Spleen (tissue), 11 donors: ENCODE data around the gene EPB41. TPM values are rescaled to one million over a fixed set of nuclear protein-coding genes. Genes with fewer than 3 reads are reported as not detected.
"Not testable (repeated sequence)": the region's sequence is repeated elsewhere in the genome, so short reads cannot be mapped to it uniquely, and the experiment has no call there.

Experiments used
- DNase-seq: peaks from one replicate; pipeline ENCODE4 v3.0.0-alpha.2; 2020
- H3K27ac ChIP-seq, 8 donors: fragments of 200-600 bp; sonication (generic) in 7 of 8; 1 replicate in 4 of 8; 2 replicates in 4 of 8; pipeline versions ENCODE4 v1.5.0 to v1.8.0; 2016 to 2021; ENCODE audit warnings: inconsistent platforms in 4 of 8, mild to moderate bottlenecking in 4 of 8, moderate library complexity in 1 of 8
- H3K27me3 ChIP-seq, 7 donors: fragments of 200-600 bp; sonication (generic) in 6 of 7; replicated peaks in 1 of 7; 1 replicate in 4 of 7; 2 replicates in 3 of 7; pipeline versions ENCODE4 v1.5.0 to v1.8.0; 2016 to 2021; ENCODE audit warnings: inconsistent platforms in 3 of 7, mild to moderate bottlenecking in 1 of 7
- H3K36me3 ChIP-seq, 6 donors: fragments of 200-600 bp; sonication (generic) in 5 of 6; 1 replicate in 4 of 6; 2 replicates in 2 of 6; pipeline versions ENCODE4 v1.5.0 to v1.8.0; 2016 to 2021; ENCODE audit warnings: inconsistent platforms in 2 of 6
- H3K4me1 ChIP-seq, 6 donors: fragments of 200-600 bp; sonication (generic) in 5 of 6; 1 replicate in 3 of 6; 2 replicates in 3 of 6; pipeline versions ENCODE4 v1.5.0 to v1.8.0; 2016 to 2021; ENCODE audit warnings: inconsistent platforms in 3 of 6
- H3K4me3 ChIP-seq, 8 donors: fragments of 200-600 bp; sonication (generic) in 7 of 8; 1 replicate in 4 of 8; 2 replicates in 4 of 8; pipeline versions ENCODE4 v1.5.0 to v1.8.0; 2016 to 2021; ENCODE audit warnings: inconsistent platforms in 4 of 8, mild to moderate bottlenecking in 4 of 8, moderate library complexity in 2 of 8
- H3K9me3 ChIP-seq, 8 donors: fragments of 200-600 bp; sonication (generic) in 7 of 8; 1 replicate in 4 of 8; 2 replicates in 4 of 8; pipeline versions ENCODE4 v1.5.0 to v1.8.0; 2016 to 2021; ENCODE audit warnings: inconsistent platforms in 4 of 8
- CTCF ChIP-seq, 11 experiments: fragments of 200-600 bp in 7 of 11; fragments of 450-650 bp in 4 of 11; sonication (generic) in 4 of 11; IDR thresholded peaks in 8 of 11; conservative IDR thresholded peaks in 3 of 11; 1 replicate in 7 of 11; 2 replicates in 4 of 11; pipeline versions ENCODE4 v1.4.0 to v1.8.0; 2016 to 2021; ENCODE audit warnings: antibody characterized with exemption in 11 of 11, inconsistent platforms in 4 of 11, mild to moderate bottlenecking in 1 of 11
- POLR2A ChIP-seq, 3 donors: fragments of 450-650 bp; IDR thresholded peaks; one replicate each; pipeline ENCODE4 v1.5.1; 2017; ENCODE audit warnings: antibody characterized with exemption in 3 of 3, mild to moderate bottlenecking in 1 of 3
- POLR2AphosphoS5 ChIP-seq, 3 donors: sonication (generic); formaldehyde crosslinking; IDR thresholded peaks; one replicate each; pipeline ENCODE4 v1.5.1; 2017; ENCODE audit warnings: antibody characterized with exemption in 3 of 3
- WGBS, 5 donors: extraction: QIAGEN DNeasy Blood & Tissue Kit in 3 of 5; methylation state at CpG; one replicate each; pipeline versions ENCODE4 v1.1.5 to v1.1.7; 2013 to 2018; 5-methylcytosine and 5-hydroxymethylcytosine counted together
- intact Hi-C: fragments of 100-400 bp; cut with DNase I; formaldehyde crosslinking; loops from one replicate; pipeline ENCODE4 v1.15.0; 2023; ENCODE audit warnings: low total_unique reads
- polyA plus RNA-seq, 3 donors: library from polyadenylated mRNA; stranded (reverse); fragments of 200-250 nt; gene quantifications; one replicate each; pipeline ENCODE4 v1.2.1, GENCODE V29; 2013
- total RNA-seq, 7 donors: library from RNA; depleted of rRNA in 3 of 7; stranded (reverse); fragments of >200 nt in 3 of 7; fragmentation: NEBNext Ultra II Directional in 4 of 7; extraction: Animal tissue kit (Norgen Biotek cat#: 25700) in 4 of 7; gene quantifications; one replicate each; pipeline versions ENCODE4 v1.1.0 to v1.2.1, GENCODE V29; 2016 to 2021
- donor health status: healthy with polysubstance abuse.
- donor health status: DM: no; HTN: no; CAD: no; lungs with moderate emphysema.
- donor health status: DM: no; HTN: no; CAD: no.
- donor health status: Bipolar disorder and iron deficiency.
- donor health status: healthy.
- donor health status: DM: no; HTN: no; CAD: no.
- donor health status: DM: yes; HTN: yes; CAD: no.

Gene EPB41
- total and polyA plus RNA-seq, 10 donors, result 6.3 to 156 (median 58.8) TPM

- 65 to 80% (median 76%) methylated on average over 1 of the region's 1 CpG for WGBS, 5 donors
- TF ChIP-seq POLR2A (IDR thresholded peaks at IDR 0.05) (no peak), CTCF (IDR thresholded peaks at IDR 0.05 in 8 of 11, conservative IDR thresholded peaks at IDR 0.05 in 3 of 11) (peak; percentile 39 to 84 (median 71))
- H3K27me3 ChIP-seq, result no peaks in the 10 kb centered on the region
- DNase-seq, result no peak
- no peaks in the 10 kb centered on the region for H3K9me3 ChIP-seq
- peaks cover 0 to 88% (median 34%) of the 10 kb centered on the region in 6 donors for H3K36me3 ChIP-seq
- no peak overlapping the region for H3K27ac ChIP-seq
- no peaks in the 10 kb centered on the region for H3K4me1 ChIP-seq
- no peak overlapping the region for H3K4me3 ChIP-seq
- intact Hi-C loops, result loop anchor here (2.0 to 10.0 kb wide), 2 partner anchors 151 to 171 kb away; no protein-coding TSS in a partner anchor
Measured at GRCh38 chr1:29033829-29034466, 119.6 kb downstream of the EPB41 start.

- WGBS, 5 donors, result 82 to 94% (median 90%) methylated on average over 6 of the region's 6 CpGs
- H3K36me3 ChIP-seq, result peaks cover 0 to 86% (median 34%) of the 10 kb centered on the region in 6 donors
- no peak overlapping the region for H3K27ac ChIP-seq
- no peak for DNase-seq
- H3K4me1 ChIP-seq, result no peaks in the 10 kb centered on the region
- intact Hi-C loops, result no loop called here
- no peaks in the 10 kb centered on the region for H3K9me3 ChIP-seq
- H3K27me3 ChIP-seq, result no peaks in the 10 kb centered on the region
- H3K4me3 ChIP-seq, result no peak overlapping the region
- TF ChIP-seq POLR2A (IDR thresholded peaks at IDR 0.05) (no peak), CTCF (IDR thresholded peaks at IDR 0.05 in 8 of 11, conservative IDR thresholded peaks at IDR 0.05 in 3 of 11) (no peak), POLR2AphosphoS5 (IDR thresholded peaks at IDR 0.05) (no peak)
Measured at GRCh38 chr1:29043274-29043965, 129.1 kb downstream of the EPB41 start.

GRCh38 chr1:29044010-29044409, 129.6 kb downstream of the EPB41 start:
- DNase-seq, result no peak
- Histone ChIP-seq H3K27me3 (no peaks in the 10 kb centered on the region), H3K4me3 (no peak overlapping the region), H3K27ac (no peak overlapping the region), H3K36me3 (peaks cover 0 to 86% (median 34%) of the 10 kb centered on the region in 6 donors), H3K4me1 (no peaks in the 10 kb centered on the region), H3K9me3 (no peaks in the 10 kb centered on the region)
- intact Hi-C loops, result no loop called here
- TF ChIP-seq CTCF (IDR thresholded peaks at IDR 0.05 in 8 of 11, conservative IDR thresholded peaks at IDR 0.05 in 3 of 11) (no peak), POLR2AphosphoS5 (IDR thresholded peaks at IDR 0.05) (no peak), POLR2A (IDR thresholded peaks at IDR 0.05) (no peak)

- intact Hi-C loops, H3K4me3 ChIP-seq, H3K4me1 ChIP-seq, H3K9me3 ChIP-seq, H3K27ac ChIP-seq, DNase-seq, H3K27me3 ChIP-seq: not testable (repeated sequence)
- 90 to 100% (median 96%) methylated on average over 1 of the region's 1 CpG for WGBS, 5 donors
- peaks cover 0 to 84% (median 22%) of the 10 kb centered on the region in 6 donors for H3K36me3 ChIP-seq
Measured at GRCh38 chr1:29045663-29046062, 131.3 kb downstream of the EPB41 start.
